ENCODE data around the gene PRKN. TPM values are rescaled to one million over a fixed set of nuclear protein-coding genes. Genes with fewer than 3 reads are reported as not detected.

The PRKN gene
- total RNA-seq, 4 donors from 2014 or later: 8.4 to 44.8 (median 12.6) TPM

- no peak for TF ChIP-seq CTCF (IDR thresholded peaks at IDR 0.05)
- no peak for ATAC-seq (ENCODE audit: low FRiP score)
- no peak for DNase-seq (ENCODE audit: low spot score)
Measured at GRCh38 chr6:161963181-161963580, 764.4 kb downstream of the PRKN start.

GRCh38 chr6:161961796-161962195 is 765.8 kb downstream of the PRKN start:
- TF ChIP-seq CTCF (IDR thresholded peaks at IDR 0.05): no peak
- ATAC-seq (ENCODE audit: low FRiP score): no peak
- DNase-seq (ENCODE audit: low spot score): no peak

- no peak for ATAC-seq (ENCODE audit: low FRiP score)
- TF ChIP-seq CTCF (IDR thresholded peaks at IDR 0.05): no peak
- no peak for DNase-seq (ENCODE audit: low spot score)
Measured at GRCh38 chr6:161961046-161961445, 766.5 kb downstream of the PRKN start.

- no peak for ATAC-seq (ENCODE audit: low FRiP score)
- TF ChIP-seq CTCF (IDR thresholded peaks at IDR 0.05): no peak
Measured at GRCh38 chr6:161959072-161959471, 768.5 kb downstream of the PRKN start.

GRCh38 chr6:161956082-161956481 is 771.5 kb downstream of the PRKN start:
- no peak for ATAC-seq (ENCODE audit: low FRiP score)
- no peak for TF ChIP-seq CTCF (IDR thresholded peaks at IDR 0.05)
- no peak for DNase-seq (ENCODE audit: low spot score)

More at GRCh38 chr6:161959072-161959471, 768.5 kb downstream of the PRKN start:
- no peak for DNase-seq (ENCODE audit: low spot score)

- no peak for TF ChIP-seq CTCF (IDR thresholded peaks at IDR 0.05)
- DNase-seq (ENCODE audit: low spot score) (no peak), ATAC-seq (ENCODE audit: low FRiP score) (no peak)
Measured at GRCh38 chr6:161954699-161955276, 772.8 kb downstream of the PRKN start.

GRCh38 chr6:161954077-161954476 is 773.5 kb downstream of the PRKN start:
- no peak for TF ChIP-seq CTCF (IDR thresholded peaks at IDR 0.05)
- DNase-seq (ENCODE audit: low spot score) (no peak), ATAC-seq (ENCODE audit: low FRiP score) (no peak)

Data from omental fat pad (tissue), 4 donors.